Thyroid gland (tissue), 4 donors: ENCODE data around the gene INSC. TPM values are rescaled to one million over a fixed set of nuclear protein-coding genes. Genes with fewer than 3 reads are reported as not detected.
A peak's percentile ranks its signal among the peaks of the same experiment; 100 is the strongest.

Experiments
- DNase-seq, 2 donors: peaks; one replicate each; pipeline ENCODE4 v3.0.0-alpha.2; 2019
- H3K27ac ChIP-seq, 3 donors: fragments of 200-600 bp; sonication (generic); 1 replicate in 2 of 3; 2 replicates in 1 of 3; pipeline ENCODE4 v1.5.1; 2016 to 2019; ENCODE audit warnings: mild to moderate bottlenecking in 1 of 3, moderate library complexity in 1 of 3
- H3K27me3 ChIP-seq: fragments of 200-600 bp; sonication (generic); one replicate; pipeline ENCODE4 v1.5.1; 2019
- H3K36me3 ChIP-seq, 2 donors: fragments of 200-600 bp; sonication (generic); one replicate each; pipeline ENCODE4 v1.5.1; 2016 to 2019
- H3K4me1 ChIP-seq, 2 donors: fragments of 200-600 bp; sonication (generic); one replicate each; pipeline ENCODE4 v1.5.1; 2017 to 2019
- H3K4me3 ChIP-seq, 3 donors: fragments of 200-600 bp; sonication (generic); replicated peaks in 1 of 3; 1 replicate in 2 of 3; 2 replicates in 1 of 3; pipeline ENCODE4 v1.5.1; 2016; ENCODE audit warnings: mild to moderate bottlenecking in 1 of 3
- H3K9me3 ChIP-seq: fragments of 200-600 bp; sonication (generic); one replicate; pipeline ENCODE4 v1.5.1; 2017
- POLR2A ChIP-seq, 2 donors: fragments of 450-650 bp; IDR thresholded peaks; one replicate each; pipeline ENCODE4 v1.6.1; 2017; ENCODE audit warnings: antibody characterized with exemption in 2 of 2, mild to moderate bottlenecking in 2 of 2, moderate library complexity in 1 of 2
- WGBS, 2 donors: methylation state at CpG; one replicate each; pipeline ENCODE4 v1.1.5; 2017; 5-methylcytosine and 5-hydroxymethylcytosine counted together
- intact Hi-C: fragments of 100-400 bp; cut with DNase I; formaldehyde crosslinking; loops from one replicate; pipeline ENCODE4 v1.15.1; 2023
- total RNA-seq, 4 donors: library from RNA; depleted of rRNA; stranded (reverse); fragments of >200 nt; gene quantifications; one replicate each; pipeline ENCODE4 v1.2.3, GENCODE V29; 2016
- TF ChIP-seq, protein P1 (sequence below), 6 experiments: fragments of 200-600 bp in 3 of 6; fragments of 450-650 bp in 3 of 6; sonication (generic) in 3 of 6; IDR thresholded peaks; one replicate each; pipeline ENCODE4 v1.5.1; 2016 to 2019; ENCODE audit warnings: antibody characterized with exemption in 6 of 6, mild to moderate bottlenecking in 2 of 6, inconsistent platforms in 1 of 6, moderate library complexity in 1 of 6

The INSC gene
- total RNA-seq, 4 donors from 2014 or later, result 0.38 to 1.2 (median 0.54) TPM; not detected in 1

DNA sequence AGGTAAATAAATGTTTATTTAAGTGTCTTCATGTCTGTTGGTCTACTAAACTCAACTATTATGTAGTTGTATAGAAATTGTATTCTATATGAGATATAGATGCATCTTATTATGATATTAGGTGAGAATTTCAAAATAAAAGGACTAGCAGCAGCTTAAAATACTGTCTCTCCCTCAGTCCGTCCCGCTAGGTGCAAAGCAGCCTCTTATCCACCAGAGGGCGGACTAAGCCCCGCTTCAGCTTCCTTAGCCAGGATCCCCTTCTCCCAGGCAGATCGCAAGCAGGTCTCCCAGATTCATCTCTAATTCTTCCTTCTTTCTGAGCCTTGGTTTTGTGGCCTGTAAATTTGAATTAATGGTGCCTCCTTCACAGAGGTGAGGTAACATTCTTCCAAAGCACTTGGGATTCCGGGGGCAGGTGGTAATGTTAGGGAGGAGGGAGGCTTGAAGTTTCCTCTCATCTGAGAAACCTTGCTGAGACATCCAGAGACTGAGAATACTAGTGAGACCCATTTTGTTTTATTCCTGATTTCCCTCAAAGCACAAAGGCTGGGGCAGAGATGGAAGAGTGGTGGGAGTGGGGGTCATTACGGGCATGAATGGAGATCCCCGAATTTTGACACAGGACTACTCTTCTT lies 13.5 kb upstream of the INSC start:
- 25 to 26% methylated on average over 8 of the region's 8 CpGs for WGBS, 2 donors
- DNase-seq, result peak; percentile 60 to 74
- no peaks in the 10 kb centered on the region for H3K9me3 ChIP-seq

DNA sequence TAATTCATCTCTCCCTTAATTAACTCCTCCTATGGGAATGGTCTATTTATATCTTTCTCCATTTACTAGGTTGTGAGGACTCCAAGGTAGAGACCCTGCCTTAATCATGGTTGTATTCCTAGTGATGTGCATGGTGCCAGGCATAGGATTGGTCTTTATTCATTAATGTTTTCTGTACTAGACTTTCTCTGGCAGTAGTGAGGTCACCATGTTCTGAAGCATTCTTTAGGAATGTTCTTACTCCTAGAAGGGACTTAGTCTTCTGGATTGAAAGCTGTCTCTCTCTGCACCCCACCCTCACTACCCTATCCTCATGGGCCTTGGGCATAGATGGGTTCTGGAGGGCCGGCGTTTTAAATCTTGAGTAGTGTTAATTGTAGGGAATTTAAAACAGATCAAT lies 10.6 kb upstream of the INSC start:
- no peaks in the 10 kb centered on the region for H3K4me1 ChIP-seq
- H3K36me3 ChIP-seq, result no peaks in the 10 kb centered on the region
- no peak overlapping the region for H3K27ac ChIP-seq
- DNase-seq, result no peak
- H3K4me3 ChIP-seq, result no peak overlapping the region
- 93 to 100% methylated on average over 2 of the region's 2 CpGs for WGBS, 2 donors
- TF ChIP-seq, protein P1, sequence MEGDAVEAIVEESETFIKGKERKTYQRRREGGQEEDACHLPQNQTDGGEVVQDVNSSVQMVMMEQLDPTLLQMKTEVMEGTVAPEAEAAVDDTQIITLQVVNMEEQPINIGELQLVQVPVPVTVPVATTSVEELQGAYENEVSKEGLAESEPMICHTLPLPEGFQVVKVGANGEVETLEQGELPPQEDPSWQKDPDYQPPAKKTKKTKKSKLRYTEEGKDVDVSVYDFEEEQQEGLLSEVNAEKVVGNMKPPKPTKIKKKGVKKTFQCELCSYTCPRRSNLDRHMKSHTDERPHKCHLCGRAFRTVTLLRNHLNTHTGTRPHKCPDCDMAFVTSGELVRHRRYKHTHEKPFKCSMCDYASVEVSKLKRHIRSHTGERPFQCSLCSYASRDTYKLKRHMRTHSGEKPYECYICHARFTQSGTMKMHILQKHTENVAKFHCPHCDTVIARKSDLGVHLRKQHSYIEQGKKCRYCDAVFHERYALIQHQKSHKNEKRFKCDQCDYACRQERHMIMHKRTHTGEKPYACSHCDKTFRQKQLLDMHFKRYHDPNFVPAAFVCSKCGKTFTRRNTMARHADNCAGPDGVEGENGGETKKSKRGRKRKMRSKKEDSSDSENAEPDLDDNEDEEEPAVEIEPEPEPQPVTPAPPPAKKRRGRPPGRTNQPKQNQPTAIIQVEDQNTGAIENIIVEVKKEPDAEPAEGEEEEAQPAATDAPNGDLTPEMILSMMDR (IDR thresholded peaks at IDR 0.05), result no peak
- TF ChIP-seq POLR2A (IDR thresholded peaks at IDR 0.05), result no peak
- no peaks in the 10 kb centered on the region for H3K9me3 ChIP-seq
- intact Hi-C loops, result no loop called here
- H3K27me3 ChIP-seq, result no peaks in the 10 kb centered on the region

More for the DNA sequence above, 13.5 kb upstream of the INSC start:
- Histone ChIP-seq H3K4me3 (no peak overlapping the region), H3K4me1 (no peaks in the 10 kb centered on the region), H3K36me3 (no peaks in the 10 kb centered on the region), H3K27me3 (no peaks in the 10 kb centered on the region), H3K27ac (no peak overlapping the region)
- no peak for TF ChIP-seq POLR2A (IDR thresholded peaks at IDR 0.05)
- TF ChIP-seq, protein P1 (IDR thresholded peaks at IDR 0.05), result peak; percentile 65 to 91 (median 74)
- intact Hi-C loops, result no loop called here

DNA sequence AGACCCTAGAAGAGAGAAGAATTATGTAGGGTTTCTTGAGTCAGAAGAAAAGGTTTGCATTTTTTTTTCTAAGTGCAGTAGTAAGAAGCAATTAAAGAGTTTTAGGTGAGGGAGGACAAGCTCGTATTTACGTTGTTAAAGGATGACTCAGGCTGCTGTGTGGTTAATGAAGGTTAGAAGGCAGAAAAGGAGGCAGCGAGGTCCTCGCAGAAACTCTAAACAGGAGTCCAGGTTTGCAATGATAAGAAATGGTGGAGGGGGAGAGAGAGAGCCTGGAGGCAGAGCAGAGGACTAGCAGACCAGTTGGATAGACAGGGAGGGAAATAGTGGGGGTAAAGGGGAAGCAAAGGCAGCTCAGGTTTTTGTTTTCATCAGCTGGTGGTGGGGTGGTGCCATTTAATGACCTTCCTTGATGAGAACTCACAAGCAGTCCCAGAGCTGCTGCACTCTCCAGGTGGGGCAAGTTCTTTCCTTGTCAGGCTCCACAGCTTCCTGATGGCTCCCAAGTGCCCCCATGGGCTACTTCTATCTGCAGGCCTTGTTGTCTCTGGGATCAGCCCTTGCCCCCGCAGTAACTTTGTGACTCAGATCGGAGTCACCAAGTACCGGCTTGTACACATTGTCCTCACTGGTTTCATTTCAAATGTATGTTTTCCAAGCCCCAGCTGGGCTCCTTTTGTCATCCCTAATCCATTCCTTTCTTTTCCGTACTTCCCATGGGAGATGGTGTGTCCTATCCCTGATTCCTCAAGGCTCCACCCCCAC lies 8.3 kb upstream of the INSC start:
- H3K9me3 ChIP-seq, result no peaks in the 10 kb centered on the region
- H3K27me3 ChIP-seq, result no peaks in the 10 kb centered on the region
- TF ChIP-seq, protein P1 (IDR thresholded peaks at IDR 0.05), result no peak
- no peak for TF ChIP-seq POLR2A (IDR thresholded peaks at IDR 0.05)
- H3K4me3 ChIP-seq, result no peak overlapping the region
- no peak for DNase-seq
- H3K36me3 ChIP-seq, result no peaks in the 10 kb centered on the region
- H3K4me1 ChIP-seq, result no peaks in the 10 kb centered on the region
- 92 to 96% methylated on average over 8 of the region's 8 CpGs for WGBS, 2 donors
- intact Hi-C loops, result loop anchor here (5.0 kb wide), 1 partner anchor 101 kb away; no protein-coding TSS in a partner anchor
- no peak overlapping the region for H3K27ac ChIP-seq

DNA sequence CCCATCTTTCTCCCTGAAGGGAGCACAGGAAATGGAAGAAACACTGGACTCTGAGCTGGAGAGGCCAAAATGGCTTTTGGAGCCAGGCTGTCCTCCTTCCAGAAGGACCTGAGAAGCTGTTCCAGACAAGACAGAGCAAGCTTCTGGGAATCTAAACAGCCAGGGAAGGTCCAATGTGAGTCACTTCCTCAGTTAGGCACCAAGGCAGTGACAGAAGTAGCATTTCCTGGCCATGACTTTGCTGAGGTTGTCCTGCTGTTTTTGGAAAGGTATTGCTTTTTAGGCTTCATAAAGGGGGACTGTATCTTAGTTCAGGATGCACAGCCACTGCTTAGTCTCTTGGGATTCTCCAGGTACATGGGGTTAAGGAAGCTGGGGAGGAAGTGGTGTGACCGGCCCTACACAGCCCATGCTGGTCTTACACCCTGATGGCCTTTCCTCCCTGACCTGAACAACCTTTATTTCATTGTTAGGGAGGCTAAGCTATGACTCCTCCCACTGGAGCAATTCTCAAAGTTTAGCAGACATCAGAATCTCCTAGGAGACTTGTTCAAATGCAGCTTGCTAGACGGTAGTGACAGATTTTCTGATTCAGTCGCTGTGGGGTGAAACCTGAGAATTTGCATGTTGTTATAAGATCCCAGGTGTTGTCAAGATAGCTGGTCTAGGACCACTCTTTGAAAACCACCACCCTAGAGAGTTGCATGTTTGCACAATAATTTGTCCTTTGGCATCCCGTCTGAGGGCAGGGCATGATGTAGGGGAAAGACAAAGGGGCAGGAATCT lies 6.8 kb upstream of the INSC start:
- Histone ChIP-seq H3K9me3 (no peaks in the 10 kb centered on the region), H3K36me3 (no peaks in the 10 kb centered on the region), H3K4me3 (no peak overlapping the region), H3K27me3 (no peaks in the 10 kb centered on the region), H3K4me1 (no peaks in the 10 kb centered on the region), H3K27ac (no peak overlapping the region)
- DNase-seq, result no peak
- no peak for TF ChIP-seq POLR2A (IDR thresholded peaks at IDR 0.05)
- TF ChIP-seq, protein P1 (IDR thresholded peaks at IDR 0.05), result no peak
- whole genome bisulfite sequencing, 2 donors, result 49 to 51% methylated on average over 4 of the region's 4 CpGs
- intact Hi-C loops, result loop anchor here (5.0 kb wide), 1 partner anchor 99 kb away; no protein-coding TSS in a partner anchor
